Measurements from ENCODE around the gene MAB21L2.
"Not testable (repeated sequence)": the region's sequence is repeated elsewhere in the genome, so short reads cannot be mapped to it uniquely, and the experiment has no call there.

Gene MAB21L2

GRCh38 chr4:150546286-150546685 lies 35.7 kb upstream of the MAB21L2 start:
- Histone ChIP-seq H3K18ac (ENCODE audit: low read length) (no peak overlapping the region), H3K27me3 (ENCODE audit: control insufficient read depth in 3 of 3, insufficient read depth in 3 of 3, low read depth in 1 of 3, low read length in 3 of 3) (no peaks in the 10 kb centered on the region), H2AFZ (ENCODE audit: low read length) (peak overlapping the region; percentile 74), H3K9me3 (replicated peaks in 1 of 2; ENCODE audit: control insufficient read depth in 2 of 2, insufficient read depth in 1 of 2, low read depth in 1 of 2, low read length in 2 of 2) (no peaks in the 10 kb centered on the region), H3K14ac (ENCODE audit: low read length) (no peak overlapping the region), H3K4me1 (ENCODE audit: control insufficient read depth in 2 of 2, insufficient read depth in 1 of 2, low read depth in 1 of 2, low read length in 2 of 2) (peaks cover 6 to 10% of the 10 kb centered on the region in 2 donors), H4K8ac (ENCODE audit: low read depth, low read length) (no peak overlapping the region), H3K23ac (ENCODE audit: low read depth, low read length, poor library complexity) (no peak overlapping the region), H3K4me3 (ENCODE audit: low read length in 2 of 2) (no peak overlapping the region), H3K4me2 (ENCODE audit: insufficient read depth, low read length, poor library complexity, severe bottlenecking) (no peak overlapping the region), H2BK5ac (ENCODE audit: low read length) (no peak overlapping the region), H3K9ac (ENCODE audit: low read depth, low read length, poor library complexity) (no peak overlapping the region), H2BK15ac (ENCODE audit: low read length) (no peak overlapping the region), H2BK120ac (ENCODE audit: low read depth, low read length) (no peak overlapping the region), H3K4ac (ENCODE audit: low read length) (no peak overlapping the region), H3K36me3 (replicated peaks in 1 of 2; ENCODE audit: control insufficient read depth in 2 of 2, insufficient read depth in 2 of 2, low read length in 2 of 2) (no peaks in the 10 kb centered on the region), H4K91ac (ENCODE audit: low read depth, low read length, poor library complexity) (no peak overlapping the region), H3K79me1 (ENCODE audit: low read depth, low read length) (no peaks in the 10 kb centered on the region), H2BK12ac (ENCODE audit: low read length) (no peak overlapping the region), H2AK5ac (ENCODE audit: low read depth, low read length) (no peak overlapping the region), H3K27ac (replicated peaks; ENCODE audit: low read length) (peak overlapping the region; percentile 72)
- no CpG with 5 or more reads among the region's 2 CpGs for WGBS, 2 donors (ENCODE audit: extremely low coverage in 2 of 2, insufficient read length in 2 of 2, insufficient replicate concordance in 1 of 2)
- peak; percentile 69 for DNase-seq (ENCODE audit: low spot score)

- Histone ChIP-seq H2BK5ac (ENCODE audit: low read length) (no peak overlapping the region), H3K4me3 (ENCODE audit: low read length in 2 of 2) (no peak overlapping the region), H2BK12ac (ENCODE audit: low read length) (no peak overlapping the region), H3K9me3 (replicated peaks in 1 of 2; ENCODE audit: control insufficient read depth in 2 of 2, insufficient read depth in 1 of 2, low read depth in 1 of 2, low read length in 2 of 2) (no peaks in the 10 kb centered on the region), H2AFZ (ENCODE audit: low read length) (peak overlapping the region; percentile 9), H3K79me1 (ENCODE audit: low read depth, low read length) (no peaks in the 10 kb centered on the region), H3K27me3 (ENCODE audit: control insufficient read depth in 3 of 3, insufficient read depth in 3 of 3, low read depth in 1 of 3, low read length in 3 of 3) (no peaks in the 10 kb centered on the region), H3K4me2 (ENCODE audit: insufficient read depth, low read length, poor library complexity, severe bottlenecking) (no peak overlapping the region), H3K9ac (ENCODE audit: low read depth, low read length, poor library complexity) (no peak overlapping the region), H3K36me3 (replicated peaks in 1 of 2; ENCODE audit: control insufficient read depth in 2 of 2, insufficient read depth in 2 of 2, low read length in 2 of 2) (no peaks in the 10 kb centered on the region), H4K8ac (ENCODE audit: low read depth, low read length) (no peak overlapping the region), H2BK120ac (ENCODE audit: low read depth, low read length) (no peak overlapping the region), H2AK5ac (ENCODE audit: low read depth, low read length) (no peak overlapping the region), H3K14ac (ENCODE audit: low read length) (no peak overlapping the region), H3K18ac (ENCODE audit: low read length) (no peak overlapping the region), H3K4ac (ENCODE audit: low read length) (no peak overlapping the region), H4K91ac (ENCODE audit: low read depth, low read length, poor library complexity) (no peak overlapping the region), H3K23ac (ENCODE audit: low read depth, low read length, poor library complexity) (no peak overlapping the region), H3K27ac (replicated peaks; ENCODE audit: low read length) (peak overlapping the region; percentile 83), H3K4me1 (ENCODE audit: control insufficient read depth in 2 of 2, insufficient read depth in 1 of 2, low read depth in 1 of 2, low read length in 2 of 2) (peaks cover 6 to 7% of the 10 kb centered on the region in 2 donors), H2BK15ac (ENCODE audit: low read length) (no peak overlapping the region)
- peak; percentile 45 for DNase-seq (ENCODE audit: low spot score)
- WGBS, 2 donors (ENCODE audit: extremely low coverage in 2 of 2, insufficient read length in 2 of 2, insufficient replicate concordance in 1 of 2): no CpG with 5 or more reads among the region's 4 CpGs
Observed at GRCh38 chr4:150547154-150547838, 34.7 kb upstream of the MAB21L2 start.

- not testable (repeated sequence) for H2BK15ac ChIP-seq (ENCODE audit: low read length); H3K79me1 ChIP-seq (ENCODE audit: low read depth, low read length); H3K4me1 ChIP-seq (ENCODE audit: control insufficient read depth in 2 of 2, insufficient read depth in 1 of 2, low read depth in 1 of 2, low read length in 2 of 2); H4K91ac ChIP-seq (ENCODE audit: low read depth, low read length, poor library complexity); H3K4me2 ChIP-seq (ENCODE audit: insufficient read depth, low read length, poor library complexity, severe bottlenecking); DNase-seq (ENCODE audit: low spot score); H3K9me3 ChIP-seq (replicated peaks in 1 of 2; ENCODE audit: control insufficient read depth in 2 of 2, insufficient read depth in 1 of 2, low read depth in 1 of 2, low read length in 2 of 2); H3K4me3 ChIP-seq (ENCODE audit: low read length in 2 of 2); H3K9ac ChIP-seq (ENCODE audit: low read depth, low read length, poor library complexity); H3K18ac ChIP-seq (ENCODE audit: low read length); H3K27me3 ChIP-seq (ENCODE audit: control insufficient read depth in 3 of 3, insufficient read depth in 3 of 3, low read depth in 1 of 3, low read length in 3 of 3); H4K8ac ChIP-seq (ENCODE audit: low read depth, low read length); H2BK5ac ChIP-seq (ENCODE audit: low read length); H3K27ac ChIP-seq (replicated peaks; ENCODE audit: low read length); H3K14ac ChIP-seq (ENCODE audit: low read length); H3K36me3 ChIP-seq (replicated peaks in 1 of 2; ENCODE audit: control insufficient read depth in 2 of 2, insufficient read depth in 2 of 2, low read length in 2 of 2); H2AK5ac ChIP-seq (ENCODE audit: low read depth, low read length); H3K4ac ChIP-seq (ENCODE audit: low read length); H2BK120ac ChIP-seq (ENCODE audit: low read depth, low read length); H2AFZ ChIP-seq (ENCODE audit: low read length); H2BK12ac ChIP-seq (ENCODE audit: low read length); H3K23ac ChIP-seq (ENCODE audit: low read depth, low read length, poor library complexity)
- WGBS, 2 donors (ENCODE audit: extremely low coverage in 2 of 2, insufficient read length in 2 of 2, insufficient replicate concordance in 1 of 2): no CpG with 5 or more reads among the region's 3 CpGs
Observed at GRCh38 chr4:150557811-150558210, 24.1 kb upstream of the MAB21L2 start.

GRCh38 chr4:150561143-150561737 lies 20.7 kb upstream of the MAB21L2 start:
- Histone ChIP-seq H4K8ac (ENCODE audit: low read depth, low read length) (no peak overlapping the region), H3K23ac (ENCODE audit: low read depth, low read length, poor library complexity) (no peak overlapping the region), H3K9me3 (replicated peaks in 1 of 2; ENCODE audit: control insufficient read depth in 2 of 2, insufficient read depth in 1 of 2, low read depth in 1 of 2, low read length in 2 of 2) (no peaks in the 10 kb centered on the region), H2BK120ac (ENCODE audit: low read depth, low read length) (no peak overlapping the region), H3K4me3 (ENCODE audit: low read length in 2 of 2) (no peak overlapping the region), H3K4me1 (ENCODE audit: control insufficient read depth in 2 of 2, insufficient read depth in 1 of 2, low read depth in 1 of 2, low read length in 2 of 2) (no peaks in the 10 kb centered on the region), H2BK12ac (ENCODE audit: low read length) (no peak overlapping the region), H3K4ac (ENCODE audit: low read length) (no peak overlapping the region), H3K79me1 (ENCODE audit: low read depth, low read length) (no peaks in the 10 kb centered on the region), H3K27ac (replicated peaks; ENCODE audit: low read length) (no peak overlapping the region), H2AFZ (ENCODE audit: low read length) (no peak overlapping the region), H3K18ac (ENCODE audit: low read length) (no peak overlapping the region), H2BK15ac (ENCODE audit: low read length) (no peak overlapping the region), H3K14ac (ENCODE audit: low read length) (no peak overlapping the region), H4K91ac (ENCODE audit: low read depth, low read length, poor library complexity) (no peak overlapping the region), H3K27me3 (ENCODE audit: control insufficient read depth in 3 of 3, insufficient read depth in 3 of 3, low read depth in 1 of 3, low read length in 3 of 3) (no peaks in the 10 kb centered on the region), H3K4me2 (ENCODE audit: insufficient read depth, low read length, poor library complexity, severe bottlenecking) (no peak overlapping the region), H2AK5ac (ENCODE audit: low read depth, low read length) (no peak overlapping the region), H2BK5ac (ENCODE audit: low read length) (no peak overlapping the region), H3K9ac (ENCODE audit: low read depth, low read length, poor library complexity) (no peak overlapping the region), H3K36me3 (replicated peaks in 1 of 2; ENCODE audit: control insufficient read depth in 2 of 2, insufficient read depth in 2 of 2, low read length in 2 of 2) (no peaks in the 10 kb centered on the region)
- no CpG with 5 or more reads among the region's 2 CpGs for WGBS, 2 donors (ENCODE audit: extremely low coverage in 2 of 2, insufficient read length in 2 of 2, insufficient replicate concordance in 1 of 2)
- no peak for DNase-seq (ENCODE audit: low spot score)
